Germinal center (tissue), 1 donor: ENCODE results near the gene BRAT1.
A peak's percentile ranks its signal among the peaks of the same experiment; 100 is the strongest.
"Not testable (repeated sequence)": the region's sequence is repeated elsewhere in the genome, so short reads cannot be mapped to it uniquely, and the experiment has no call there.

Experiments
- DNase-seq: peaks from one replicate; pipeline ENCODE4 v3.0.0; 2012; ENCODE audit warnings: mixed read lengths, low spot score

The BRAT1 gene

DNA sequence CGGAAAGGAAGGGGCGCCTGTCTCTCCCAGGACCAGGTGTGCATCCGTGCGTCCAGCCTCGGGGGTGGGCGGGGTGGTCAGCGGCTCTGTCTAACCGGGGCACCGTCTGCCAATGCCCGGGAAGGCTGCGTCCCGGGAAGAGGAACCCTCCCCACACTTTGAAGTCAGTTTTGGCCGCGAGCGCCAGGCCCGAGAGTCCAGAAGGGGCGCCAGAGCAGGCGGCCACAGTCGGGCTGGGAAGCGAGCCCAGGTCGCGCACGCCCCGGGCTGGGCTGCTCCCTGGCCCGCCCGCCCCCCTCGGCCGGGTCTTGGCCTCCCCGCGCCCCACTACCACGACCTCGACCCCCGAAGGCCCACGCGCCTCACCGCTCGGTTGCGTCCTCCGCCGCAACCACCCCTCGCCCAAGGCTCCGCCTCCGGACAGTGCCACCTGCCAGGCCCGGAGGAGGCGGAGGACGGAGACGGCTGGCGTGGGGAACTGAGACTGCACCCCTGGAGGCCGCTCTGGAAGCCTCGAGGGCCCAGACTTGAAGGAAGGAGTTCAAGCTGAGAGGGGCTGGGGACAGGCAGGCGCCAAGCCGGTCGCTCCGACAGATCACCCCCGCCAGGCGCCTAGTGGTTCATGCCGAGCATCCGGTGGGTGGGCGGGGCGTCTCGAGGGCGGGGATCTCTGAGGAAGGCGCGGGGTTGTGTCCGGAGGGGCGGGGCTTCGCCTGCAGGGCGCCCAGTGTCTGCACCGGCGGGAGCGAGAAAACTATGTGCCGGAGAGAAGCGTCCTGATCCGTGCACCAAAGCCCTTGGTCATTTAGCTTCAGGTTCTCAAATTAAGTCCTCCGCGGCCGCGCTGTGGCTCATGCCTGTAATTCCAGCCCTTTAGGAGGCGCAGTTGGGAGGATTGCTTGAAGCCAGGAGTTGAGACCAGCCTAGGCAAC, at the start of gene BRAT1:
Gene BRAT1, minus strand, starts transcription at position 404 of the 932 bp plus-strand sequence. CDS start 1,093 bp downstream, outside the sequence.
- DNase-seq: peak; percentile 97

DNA sequence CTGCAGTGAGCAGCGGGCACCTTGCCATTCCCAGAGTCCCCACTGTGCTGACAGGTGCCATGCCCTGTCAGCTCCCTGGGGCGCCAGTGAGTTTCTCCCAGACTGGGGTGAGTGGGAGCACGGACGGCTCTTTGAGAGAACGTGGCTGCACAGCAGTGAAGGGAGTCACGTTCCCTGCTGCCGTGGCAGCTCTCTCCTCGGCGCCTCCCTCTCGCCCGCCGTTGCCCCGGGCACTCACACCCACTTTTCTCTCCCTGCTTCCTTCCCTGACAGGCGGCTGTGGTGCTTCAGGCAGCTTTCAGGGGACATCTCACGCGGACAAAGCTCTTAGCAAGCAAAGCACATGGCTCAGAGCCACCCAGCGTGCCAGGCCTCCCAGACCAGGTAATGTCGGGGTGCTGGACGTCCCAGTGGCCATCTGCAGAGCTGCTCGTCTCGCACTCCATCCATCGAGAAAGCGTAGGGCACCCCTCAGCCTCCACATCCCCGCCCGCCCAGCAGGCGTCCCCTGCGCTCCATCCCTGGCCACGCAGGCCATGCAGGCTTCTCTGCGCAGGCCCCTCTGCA, 49.4 kb upstream of the BRAT1 start:
- DNase-seq: no peak

DNA sequence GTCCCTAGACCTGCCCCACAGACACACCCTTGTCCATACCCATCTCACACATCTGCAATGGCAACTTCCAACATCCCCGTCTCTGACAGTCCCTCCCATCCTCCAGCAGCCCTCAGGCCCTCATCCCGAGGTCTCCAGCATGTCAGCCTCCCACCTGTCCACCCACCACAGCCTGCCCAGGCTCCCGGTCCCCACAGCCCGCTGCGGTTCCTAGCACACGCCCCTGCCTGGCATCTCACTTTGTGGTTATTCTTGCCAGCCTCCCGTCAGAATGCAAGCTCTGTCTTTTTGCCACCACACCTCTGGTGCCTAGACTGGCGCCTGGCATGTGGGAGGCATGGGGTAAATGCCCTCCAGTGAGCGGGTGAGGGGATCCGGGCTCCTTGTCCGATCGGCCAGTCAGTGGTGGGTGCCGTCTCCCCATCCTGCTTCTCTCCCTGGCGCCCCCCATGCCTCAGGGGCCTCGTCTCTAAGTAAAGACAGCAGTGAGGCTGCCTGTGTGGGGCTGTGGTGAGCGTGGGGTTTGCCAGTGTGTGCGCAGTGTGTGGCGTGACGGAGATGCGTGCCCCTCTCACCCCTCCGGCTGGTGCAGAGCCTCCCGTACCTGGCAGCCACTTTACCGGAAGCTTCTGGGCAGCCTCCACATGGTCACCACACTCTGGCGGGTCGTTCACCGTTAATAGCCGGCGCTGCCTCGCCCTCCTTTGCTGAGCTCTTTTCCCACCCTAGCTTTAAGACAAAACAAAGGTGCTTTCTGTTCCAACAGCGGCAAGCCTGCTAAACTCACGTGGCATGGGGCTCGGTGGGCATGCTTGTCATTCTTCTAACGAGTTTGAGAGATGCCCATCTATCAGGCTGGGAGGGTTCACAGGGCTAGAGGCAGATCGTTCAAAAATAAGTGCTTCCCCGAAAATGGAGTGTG, 48.0 kb upstream of the BRAT1 start:
- DNase-seq: no peak

DNA sequence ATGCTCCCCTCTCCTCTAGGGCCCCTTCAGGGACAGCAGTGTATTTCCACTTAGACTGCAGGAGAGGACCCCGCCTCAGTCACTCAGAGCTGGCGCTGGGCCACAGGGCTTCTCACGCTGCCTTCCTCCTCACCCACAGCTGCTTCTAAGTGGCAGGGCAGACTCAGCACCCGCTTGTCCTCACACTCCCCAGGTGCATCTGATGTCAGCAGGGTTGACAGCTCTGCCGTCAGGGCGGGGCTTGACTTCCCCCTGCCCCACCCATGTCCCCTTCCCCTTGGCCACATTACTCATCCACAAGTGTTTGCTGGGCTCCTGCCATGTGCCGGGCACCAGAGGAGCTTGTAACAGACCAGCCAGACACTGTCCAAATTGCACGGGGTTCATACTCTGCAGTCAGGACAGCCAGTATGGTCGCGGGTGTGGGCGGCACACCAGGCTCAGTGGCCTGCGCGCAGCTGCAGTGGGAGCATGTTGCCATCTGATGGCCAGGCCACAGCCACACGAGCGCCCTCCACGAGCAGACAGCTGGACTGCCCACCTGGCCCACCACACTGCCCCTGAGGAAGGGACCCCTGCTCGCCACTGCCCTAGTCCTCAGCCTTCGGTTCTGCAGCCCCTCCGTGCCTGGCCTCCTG, 47.2 kb upstream of the BRAT1 start:
- DNase-seq: no peak

DNA sequence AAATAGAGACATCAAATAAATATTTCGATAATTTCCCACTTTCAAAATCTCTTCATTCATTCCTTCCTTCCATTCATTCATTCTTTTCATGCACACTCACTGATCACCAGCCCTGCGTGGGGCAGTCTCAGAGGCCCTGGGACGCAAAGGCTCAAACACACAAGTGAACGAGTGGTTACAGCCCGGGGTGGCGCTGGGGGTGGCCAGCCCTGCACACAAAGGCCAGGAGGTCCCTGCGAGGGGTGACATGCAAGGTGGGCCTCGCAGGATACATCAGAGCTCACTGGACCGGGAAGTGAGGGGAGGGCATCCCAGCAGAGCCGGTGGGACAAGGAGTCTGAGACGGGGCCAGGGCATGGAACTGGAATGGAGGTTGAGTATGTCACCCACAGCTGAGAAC, 46.6 kb upstream of the BRAT1 start:
- DNase-seq: no peak

DNA sequence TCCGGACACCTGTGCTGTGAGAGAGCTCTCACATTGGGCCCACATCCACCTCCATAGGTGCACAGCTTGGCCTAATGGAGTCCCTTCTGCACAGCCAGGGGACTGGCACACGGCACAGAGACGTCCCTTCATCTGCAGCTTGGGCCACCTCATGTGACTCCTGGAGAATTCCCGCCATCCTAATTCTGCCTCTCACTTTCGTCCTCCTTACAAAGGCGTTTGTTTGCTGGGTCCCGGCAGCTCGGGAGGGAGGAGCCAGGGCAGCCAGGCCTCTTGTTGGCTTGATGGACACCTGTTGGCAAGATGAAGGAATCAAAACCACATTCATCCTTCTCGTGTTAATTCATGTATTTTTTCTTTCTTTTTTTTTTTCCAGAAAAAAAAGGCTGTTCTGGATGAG, 45.7 kb upstream of the BRAT1 start:
- no peak for DNase-seq

DNA sequence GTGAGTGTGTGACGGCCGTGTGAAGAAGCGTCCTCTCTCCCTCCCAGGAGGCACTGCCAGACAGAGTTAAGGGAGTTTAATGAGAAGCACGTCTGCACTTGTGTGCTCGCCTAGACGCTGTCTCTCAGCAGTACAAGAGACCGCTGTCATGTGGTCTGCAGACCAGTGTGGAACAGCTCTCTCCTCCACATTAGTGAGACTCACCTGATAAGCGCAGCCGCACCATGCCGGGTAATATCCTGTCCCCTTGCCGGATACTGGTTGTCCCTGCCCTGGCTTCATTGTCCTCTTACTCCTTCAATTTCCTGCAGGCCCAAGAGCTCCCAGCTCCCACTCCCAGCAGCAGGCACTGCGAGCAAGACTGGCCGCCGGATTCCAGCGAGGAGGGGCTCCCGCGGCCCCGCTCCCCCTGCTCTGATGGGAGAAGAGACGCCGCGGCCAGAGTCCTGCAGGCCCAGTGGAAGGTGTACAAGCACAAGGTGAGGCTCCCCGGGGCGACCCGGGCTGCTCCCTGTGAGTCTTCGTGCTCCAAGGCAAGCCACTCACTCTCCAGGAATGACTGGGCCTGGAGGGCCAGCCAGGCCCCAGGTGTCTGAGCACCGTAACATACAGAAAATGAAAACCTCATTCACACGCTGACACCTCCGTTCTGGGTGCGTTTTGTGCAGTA, 43.0 kb upstream of the BRAT1 start:
- no peak for DNase-seq

DNA sequence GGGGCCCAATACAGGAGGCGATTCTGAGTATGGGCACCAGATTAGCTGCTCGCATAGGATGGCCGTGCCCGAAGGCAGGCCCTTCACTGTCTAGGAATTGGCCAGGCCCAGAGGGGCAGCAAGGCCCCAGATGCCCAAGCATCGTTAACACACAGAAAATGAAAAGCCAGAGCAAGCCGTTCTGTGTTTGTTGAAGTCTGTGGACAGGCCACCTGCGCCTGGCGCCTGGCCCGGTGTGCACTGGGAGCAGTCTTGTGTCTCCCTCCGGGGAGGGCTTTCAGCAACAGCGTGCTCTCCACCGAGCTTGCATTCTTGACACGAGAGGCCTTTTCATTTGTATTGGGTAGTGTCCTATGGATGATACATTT, 41.9 kb upstream of the BRAT1 start:
- DNase-seq: no peak

DNA sequence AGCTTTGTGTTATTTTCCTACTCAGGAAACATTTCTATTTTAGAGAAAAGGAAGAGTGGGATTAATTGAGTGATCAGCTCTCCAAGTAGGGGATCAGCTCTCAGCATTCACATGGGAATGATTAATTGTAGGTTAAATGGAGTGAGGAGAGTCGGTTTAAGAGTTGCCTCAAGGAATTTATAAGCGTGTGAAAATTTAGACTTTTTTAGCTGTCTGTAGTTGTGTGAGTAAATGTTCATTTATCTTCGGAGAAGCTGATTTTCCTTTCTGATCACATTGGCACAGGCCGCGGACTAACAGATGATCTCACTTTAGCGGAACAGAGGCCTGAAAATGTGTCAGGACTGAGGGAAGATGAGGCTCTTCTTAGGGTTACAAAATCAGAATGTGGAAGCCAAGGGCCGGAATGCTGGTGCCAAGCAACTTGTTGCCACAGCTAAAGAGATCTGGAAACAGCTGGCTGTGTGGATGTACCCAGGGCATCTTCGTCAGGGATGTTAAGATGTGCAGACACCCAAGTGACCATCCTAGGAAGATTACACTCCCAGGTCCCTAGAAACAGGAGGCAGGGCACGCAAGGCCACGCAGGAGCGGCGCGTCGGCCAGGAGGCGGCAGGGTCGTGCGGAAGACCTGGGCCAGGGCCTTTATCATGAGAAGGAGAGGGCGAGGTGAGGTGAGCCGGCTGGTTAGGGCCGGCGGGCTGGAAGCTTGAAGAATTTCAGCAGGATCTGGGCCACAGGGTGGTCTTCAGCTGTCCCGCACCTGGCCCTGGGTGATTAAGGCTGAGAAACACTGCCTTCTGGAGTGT, 41.3 kb upstream of the BRAT1 start:
- DNase-seq: no peak

DNA sequence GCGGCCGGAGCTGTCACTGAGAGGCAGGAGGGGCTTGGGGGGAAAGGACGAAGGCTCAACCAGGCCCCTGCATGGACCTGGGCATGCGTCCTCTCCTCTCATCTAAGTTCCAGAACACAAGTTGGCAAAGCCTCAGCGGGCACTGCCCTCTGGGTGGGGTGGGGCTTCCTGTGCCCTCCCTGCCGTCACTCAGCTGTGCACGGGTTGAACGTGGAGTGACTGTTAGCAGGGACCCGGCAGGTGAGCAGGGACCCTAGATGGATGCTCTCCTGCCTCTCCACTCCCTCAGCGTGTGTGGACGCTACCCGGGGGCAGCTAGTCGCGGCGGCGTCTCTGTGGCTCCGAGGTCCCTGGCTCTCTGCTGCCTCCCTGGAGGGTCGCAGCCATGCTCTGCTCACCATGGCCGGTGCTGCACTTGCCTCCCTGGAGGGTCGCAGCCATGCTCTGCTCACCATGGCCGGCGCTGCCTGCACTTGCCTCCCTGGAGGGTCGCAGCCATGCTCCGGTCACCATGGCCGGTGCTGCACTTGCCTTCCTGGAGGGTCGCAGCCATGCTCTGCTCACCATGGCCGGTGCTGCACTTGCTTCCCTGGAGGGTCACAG, 40.0 kb upstream of the BRAT1 start:
- no peak for DNase-seq

DNA sequence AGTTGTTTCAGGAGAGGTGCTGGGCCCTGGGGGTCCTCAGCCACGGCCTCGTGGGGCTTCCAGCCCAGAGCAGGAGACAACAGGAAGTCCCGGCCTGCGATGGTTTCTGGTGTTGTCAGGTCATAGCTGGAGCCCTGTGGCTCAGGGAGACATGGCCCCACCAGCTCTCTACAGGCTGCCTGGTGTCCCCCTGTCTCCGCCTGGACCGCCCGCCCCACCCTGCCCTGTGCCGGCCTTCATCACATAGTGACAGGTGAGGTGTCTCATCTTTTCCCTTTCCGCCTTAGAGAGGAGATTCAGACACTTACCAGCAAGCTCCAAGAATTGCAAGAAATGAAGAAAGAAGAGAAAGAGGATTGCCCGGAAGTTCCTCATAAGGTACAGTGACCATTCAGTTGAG, 39.3 kb upstream of the BRAT1 start:
- DNase-seq: no peak

DNA sequence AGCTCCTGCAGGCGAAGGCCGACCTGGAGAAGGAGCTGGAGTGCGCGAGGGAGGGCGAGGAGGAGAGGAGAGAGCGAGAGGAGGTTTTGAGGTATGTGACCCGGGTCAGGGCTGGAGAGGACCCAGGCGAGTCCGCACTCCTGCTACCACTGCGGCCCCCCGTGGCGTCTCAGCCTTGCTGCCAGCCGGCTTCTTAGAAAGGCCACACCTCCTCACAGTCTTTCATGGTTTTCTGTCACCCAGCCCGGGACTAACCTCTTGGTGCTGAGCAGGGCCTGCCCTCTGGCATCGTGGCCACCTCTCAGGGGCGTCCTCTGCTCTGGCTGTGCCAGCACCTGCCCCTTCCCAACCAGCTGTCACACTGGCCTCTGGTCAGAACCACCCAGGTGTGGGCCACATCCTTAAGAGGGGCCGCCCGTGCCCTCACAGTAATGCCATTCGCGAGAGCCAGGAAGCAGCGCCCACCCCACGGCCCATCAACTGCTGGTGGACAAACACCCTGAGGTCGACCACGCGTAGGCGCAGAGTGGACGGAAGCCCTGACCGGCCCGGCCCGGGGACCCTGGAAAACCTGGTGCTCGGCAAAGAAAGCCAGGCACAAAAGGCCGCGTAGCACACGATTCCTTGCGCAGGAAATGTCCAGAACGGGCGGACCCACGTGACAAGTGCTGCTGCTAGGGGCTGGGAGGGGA, 37.9 kb upstream of the BRAT1 start:
- no peak for DNase-seq

DNA sequence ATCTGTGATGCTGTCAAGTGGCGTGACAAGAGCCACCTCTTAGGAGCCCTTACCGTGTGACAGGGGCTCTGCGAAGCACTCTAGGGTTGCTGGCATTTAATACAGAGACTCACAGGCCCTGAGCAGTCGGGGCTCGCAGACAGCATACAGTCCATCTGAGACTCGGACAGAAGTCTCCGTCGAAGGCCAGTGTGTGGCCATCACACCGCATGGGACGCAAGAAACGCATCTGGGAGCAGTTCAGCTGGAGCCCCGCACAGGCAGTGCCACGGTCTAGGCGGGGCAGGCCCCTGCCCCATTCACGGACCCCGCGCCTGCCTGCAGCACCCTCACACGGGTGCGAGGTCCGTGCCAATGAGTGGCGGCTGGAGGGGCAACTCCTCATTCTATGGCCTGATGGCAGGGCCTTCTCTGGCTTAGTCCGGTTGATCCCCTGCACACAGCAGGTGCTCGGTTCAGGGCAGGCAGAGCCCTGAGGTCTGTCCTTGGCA, 37.1 kb upstream of the BRAT1 start:
- no peak for DNase-seq

DNA sequence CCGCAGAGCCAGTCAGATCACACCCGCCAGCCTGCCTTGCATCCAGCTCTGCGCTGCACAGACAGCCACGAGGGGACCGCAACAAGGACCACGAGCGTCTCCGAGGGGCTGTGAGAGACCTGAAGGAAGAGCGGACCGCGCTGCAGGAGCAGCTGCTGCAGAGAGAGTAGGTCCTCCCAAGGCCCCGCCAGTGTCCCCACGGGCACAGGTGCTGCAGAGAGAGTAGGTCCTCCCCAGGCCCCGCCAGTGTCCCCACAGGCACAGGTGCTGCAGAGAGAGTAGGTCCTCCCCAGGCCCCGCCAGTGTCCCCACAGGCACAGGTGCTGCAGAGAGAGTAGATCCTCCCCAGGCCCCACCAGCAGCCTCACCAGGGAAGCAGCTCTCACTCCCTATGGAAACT, 34.6 kb upstream of the BRAT1 start:
- not testable (repeated sequence) for DNase-seq

DNA sequence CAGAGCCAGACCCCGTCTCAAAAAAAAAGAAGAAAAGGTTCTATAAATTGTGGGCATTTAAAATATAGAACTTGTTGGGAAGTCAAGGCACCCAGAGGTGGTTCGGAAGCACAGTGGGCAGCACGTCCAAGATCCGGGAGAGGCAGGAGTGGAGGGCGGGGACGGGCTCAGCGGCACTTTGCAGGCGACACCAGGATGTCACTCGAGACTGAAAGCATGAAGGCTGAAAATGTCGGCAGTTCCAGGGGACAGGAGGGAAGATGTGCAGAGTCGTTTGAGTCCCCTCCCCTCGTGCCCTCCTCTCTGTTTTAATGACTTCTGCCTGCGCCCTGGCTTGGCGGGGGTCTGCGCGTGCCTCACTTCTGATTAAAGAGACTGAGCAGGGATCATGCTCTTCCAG, 34.0 kb upstream of the BRAT1 start:
- DNase-seq: no peak

DNA sequence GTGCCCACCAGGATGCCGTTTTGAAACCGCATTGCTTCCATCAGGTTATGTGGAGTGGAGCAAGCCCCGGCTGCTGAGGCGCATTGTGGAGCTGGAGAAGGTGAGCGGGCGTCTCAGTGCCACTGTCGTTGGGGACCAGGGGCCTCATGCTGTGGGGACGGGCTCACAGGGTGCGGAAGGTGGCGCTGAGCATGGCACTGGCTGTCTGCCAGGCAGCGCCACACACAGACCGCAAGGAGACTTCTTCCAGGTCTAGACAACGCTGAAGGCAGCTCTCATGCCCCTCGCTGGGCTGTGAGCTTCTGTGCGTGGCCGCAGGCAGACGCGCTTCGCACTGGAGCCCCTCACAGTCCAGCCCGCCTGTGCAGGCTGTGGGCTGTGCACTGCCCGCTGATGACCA, 32.5 kb upstream of the BRAT1 start:
- no peak for DNase-seq

DNA sequence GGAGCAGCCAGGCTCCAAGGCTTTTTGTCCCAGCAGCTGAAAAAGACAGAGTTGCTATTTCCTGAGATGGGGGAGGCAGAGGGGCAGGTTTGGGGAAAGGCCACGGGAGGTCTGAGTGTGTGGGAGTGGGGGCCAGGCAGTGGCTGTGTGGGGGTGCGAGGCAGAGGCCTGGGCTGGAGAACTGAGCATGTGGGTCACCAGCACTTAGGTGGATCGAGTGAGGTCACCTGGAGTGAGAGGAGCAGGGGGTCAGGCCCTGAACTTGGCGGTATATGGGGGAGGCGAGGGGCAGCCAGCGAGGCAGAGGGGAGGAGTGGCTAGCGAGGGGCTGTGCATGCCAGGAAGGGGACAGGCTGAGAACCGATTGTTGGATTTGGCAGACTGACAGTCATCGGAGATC, 31.8 kb upstream of the BRAT1 start:
- DNase-seq: no peak

DNA sequence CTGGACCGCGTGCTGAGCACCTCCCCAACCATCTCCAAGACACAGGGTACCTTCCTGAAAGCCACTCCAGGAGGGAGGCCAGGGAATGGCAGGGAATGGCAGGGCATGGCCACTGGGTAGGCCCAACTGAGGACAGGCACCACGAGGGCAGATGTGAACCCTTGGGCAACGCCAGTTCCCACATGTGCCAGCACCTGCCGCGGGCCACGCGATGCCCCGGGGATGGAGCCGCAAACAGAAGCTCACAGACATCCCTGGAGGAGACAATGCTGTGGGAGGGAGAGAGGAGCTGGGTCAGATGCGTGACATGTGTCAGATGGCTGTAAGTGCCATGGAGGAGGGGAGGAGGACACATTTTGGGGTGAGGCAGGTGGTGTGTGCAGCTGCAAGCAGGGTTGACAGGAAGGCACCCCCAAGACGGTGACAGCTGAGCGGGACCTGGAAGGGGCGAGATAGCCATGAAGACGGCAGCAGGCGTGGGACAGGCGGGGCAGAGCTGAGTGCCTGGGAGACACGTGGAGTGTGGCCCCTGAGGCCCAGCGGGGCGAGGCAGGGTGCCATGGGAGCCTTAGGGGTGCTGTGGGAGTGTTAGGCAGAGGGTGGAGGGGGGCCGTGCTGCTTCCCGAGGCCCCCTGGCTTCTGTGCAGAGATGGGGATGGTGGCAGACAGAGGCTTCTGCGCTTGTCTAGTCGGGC, 31.1 kb upstream of the BRAT1 start:
- DNase-seq: no peak

DNA sequence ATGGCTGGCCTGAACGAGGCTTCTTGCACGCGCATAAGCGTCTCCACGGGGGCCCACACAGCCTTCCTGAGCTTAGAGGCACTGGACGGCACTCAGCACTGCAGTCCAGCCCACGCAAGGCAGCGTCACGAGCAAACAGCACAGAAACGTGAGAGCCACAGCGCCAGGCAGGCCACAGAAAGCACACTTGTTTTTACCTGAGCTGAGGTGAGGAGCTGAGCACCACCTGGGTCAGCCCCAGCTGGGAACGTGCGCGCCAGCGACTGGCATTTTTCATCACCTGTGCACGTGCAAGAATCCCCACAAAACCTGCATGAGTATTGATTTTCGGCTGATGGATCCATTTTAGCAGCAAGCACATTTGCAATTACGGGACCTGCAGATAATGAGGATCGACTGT, 30.1 kb upstream of the BRAT1 start:
- DNase-seq: no peak
